ENCODE measurements around the gene MAPKAPK2. TPM values are rescaled to one million over a fixed set of nuclear protein-coding genes. Genes with fewer than 3 reads are reported as not detected.
"Not testable (repeated sequence)": the region's sequence is repeated elsewhere in the genome, so short reads cannot be mapped to it uniquely, and the experiment has no call there.

The MAPKAPK2 gene
- 60.4 and 64.2 TPM in 2 replicates for total RNA-seq

GRCh38 chr1:206684478-206685333 is at the start of gene MAPKAPK2:
TSS of gene MAPKAPK2 (plus strand) at chr1:206684905. CDS start at chr1:206685230, 325 bp downstream.
- DNase-seq (ENCODE audit: extremely low read depth, low read depth, low spot score) = no peak

GRCh38 chr1:206635080-206635977 is 49.4 kb upstream of the MAPKAPK2 start, which contains the start of gene DYRK3:
TSS of gene DYRK3 (plus strand) at chr1:206635536. CDS start at chr1:206635704, 168 bp downstream.
- no peak for DNase-seq (ENCODE audit: extremely low read depth, low read depth, low spot score)

GRCh38 chr1:206635978-206636345 is 48.7 kb upstream of the MAPKAPK2 start:
- no peak for DNase-seq (ENCODE audit: extremely low read depth, low read depth, low spot score)

- no peak for DNase-seq (ENCODE audit: extremely low read depth, low read depth, low spot score)
Observed at GRCh38 chr1:206636671-206637070, 48.0 kb upstream of the MAPKAPK2 start.

- DNase-seq (ENCODE audit: extremely low read depth, low read depth, low spot score) = no peak
Observed at GRCh38 chr1:206637605-206638004, 47.1 kb upstream of the MAPKAPK2 start.

GRCh38 chr1:206642074-206642473 is 42.6 kb upstream of the MAPKAPK2 start:
- not testable (repeated sequence) for DNase-seq (ENCODE audit: extremely low read depth, low read depth, low spot score)

- DNase-seq (ENCODE audit: extremely low read depth, low read depth, low spot score) = no peak
Observed at GRCh38 chr1:206643118-206643698, 41.5 kb upstream of the MAPKAPK2 start.

GRCh38 chr1:206646504-206646903 is 38.2 kb upstream of the MAPKAPK2 start:
- DNase-seq (ENCODE audit: extremely low read depth, low read depth, low spot score) = no peak

GRCh38 chr1:206647224-206647623 is 37.5 kb upstream of the MAPKAPK2 start:
- no peak for DNase-seq (ENCODE audit: extremely low read depth, low read depth, low spot score)

GRCh38 chr1:206649261-206649921 is 35.3 kb upstream of the MAPKAPK2 start:
- no peak for DNase-seq (ENCODE audit: extremely low read depth, low read depth, low spot score)

- DNase-seq (ENCODE audit: extremely low read depth, low read depth, low spot score) = no peak
Observed at GRCh38 chr1:206651014-206651413, 33.7 kb upstream of the MAPKAPK2 start.

GRCh38 chr1:206651958-206652890 is 32.5 kb upstream of the MAPKAPK2 start:
- no peak for DNase-seq (ENCODE audit: extremely low read depth, low read depth, low spot score)

- no peak for DNase-seq (ENCODE audit: extremely low read depth, low read depth, low spot score)
Observed at GRCh38 chr1:206653715-206654459, 30.8 kb upstream of the MAPKAPK2 start.

- DNase-seq (ENCODE audit: extremely low read depth, low read depth, low spot score) = no peak
Observed at GRCh38 chr1:206654828-206655227, 29.9 kb upstream of the MAPKAPK2 start.

GRCh38 chr1:206655471-206655882 is 29.2 kb upstream of the MAPKAPK2 start:
- DNase-seq (ENCODE audit: extremely low read depth, low read depth, low spot score) = no peak

- no peak for DNase-seq (ENCODE audit: extremely low read depth, low read depth, low spot score)
Observed at GRCh38 chr1:206656936-206657335, 27.8 kb upstream of the MAPKAPK2 start.

GRCh38 chr1:206657751-206658150 is 27.0 kb upstream of the MAPKAPK2 start:
- no peak for DNase-seq (ENCODE audit: extremely low read depth, low read depth, low spot score)

- DNase-seq (ENCODE audit: extremely low read depth, low read depth, low spot score) = no peak
Observed at GRCh38 chr1:206658264-206658980, 26.3 kb upstream of the MAPKAPK2 start.
